Mammary epithelial cell (primary cell): ENCODE measurements around the gene GPR78.

Experiments
- CTCF ChIP-seq, 2 donors: IDR thresholded peaks in 1 of 2; conservative IDR thresholded peaks in 1 of 2; 2 replicates each; pipeline ENCODE4 v1.5.1; 2011 to 2012; ENCODE audit warnings: inconsistent platforms in 2 of 2, low read length in 2 of 2, mild to moderate bottlenecking in 2 of 2, control low read depth in 1 of 2, low read depth in 1 of 2; ENCODE audit not compliant: insufficient read depth in 1 of 2; ENCODE audit errors: extremely low read depth in 1 of 2
- EZH2 ChIP-seq: IDR thresholded peaks from 2 replicates; pipeline ENCODE4 v1.6.1; 2012; ENCODE audit warnings: low read length, inconsistent platforms, borderline replicate concordance

GRCh38 chr4:8591114-8591513, 10.9 kb downstream of the GPR78 start:
- no peak for TF ChIP-seq EZH2
- no peak for TF ChIP-seq CTCF (conservative IDR thresholded peaks at IDR 0.05 in 1 of 2, IDR thresholded peaks at IDR 0.05 in 1 of 2; ENCODE audit: extremely low read depth in 1 of 2, insufficient read depth in 1 of 2, low read depth in 1 of 2, low read length in 2 of 2)
